OCI-LY3 (cell line): ENCODE results near the gene TNFRSF21.
"Not testable (repeated sequence)": the region's sequence is repeated elsewhere in the genome, so short reads cannot be mapped to it uniquely, and the experiment has no call there.

ENCODE experiments used
- H2AFZ ChIP-seq: fragments of 200-600, 300-600 bp; shearing (Covaris generic); 2 replicates; pipeline ENCODE4 v1.6.0; 2014; ENCODE audit warnings: antibody characterized with exemption, low read depth, low read length
- H3K27ac ChIP-seq: fragments of 200-600, 300-600 bp; sonication (generic); 2 replicates; pipeline ENCODE4 v1.5.1; 2014; ENCODE audit warnings: mild to moderate bottlenecking, low read length, moderate library complexity, mixed read lengths
- H3K27me3 ChIP-seq: fragments of 200-600, 300-600 bp; sonication (generic); 2 replicates; pipeline ENCODE4 v1.6.1; 2014; ENCODE audit warnings: low read depth, low read length, mixed read lengths
- H3K36me3 ChIP-seq: fragments of 200-600, 300-600 bp; sonication (generic); replicated peaks from 2 replicates; pipeline ENCODE3; 2014; ENCODE audit warnings: low read depth, low read length, mixed read lengths
- H3K4me1 ChIP-seq: fragments of 300-600, 200-600 bp; sonication (generic); 2 replicates; pipeline ENCODE4 v1.6.1; 2014; ENCODE audit warnings: low read length, mixed read lengths
- H3K4me2 ChIP-seq: fragments of 200-600, 300-600 bp; sonication (generic); 2 replicates; pipeline ENCODE4 v1.6.1; 2014; ENCODE audit warnings: low read length, mixed read lengths
- H3K4me3 ChIP-seq: fragments of 300-600, 200-600 bp; sonication (generic); 2 replicates; pipeline ENCODE4 v1.5.1; 2014; ENCODE audit warnings: antibody characterized with exemption, mild to moderate bottlenecking, low read length, moderate library complexity
- H3K79me2 ChIP-seq: fragments of 300-600, 200-600 bp; shearing (Covaris generic); 2 replicates; pipeline ENCODE4 v1.6.1; 2014; ENCODE audit warnings: mild to moderate bottlenecking, low read length, mixed read lengths
- H3K9ac ChIP-seq: fragments of 300-600, 200-600 bp; shearing (Covaris generic); 2 replicates; pipeline ENCODE4 v1.6.0; 2014; ENCODE audit warnings: mild to moderate bottlenecking, low read length, moderate library complexity
- H3K9me3 ChIP-seq: fragments of 200-600, 300-600 bp; shearing (Covaris generic); 2 replicates; pipeline ENCODE4 v1.6.1; 2014; ENCODE audit warnings: low read length, mixed read lengths; ENCODE audit not compliant: insufficient read depth
- H4K20me1 ChIP-seq: fragments of 200-600, 300-600 bp; sonication (generic); 2 replicates; pipeline ENCODE4 v1.6.1; 2016; ENCODE audit warnings: low read length, mixed read lengths; ENCODE audit not compliant: insufficient read depth
- CTCF ChIP-seq: fragments of 200-600, 300-600 bp; sonication (generic); IDR thresholded peaks from 2 replicates; pipeline ENCODE4 v1.5.1; 2014; ENCODE audit warnings: antibody characterized with exemption, low read length, low read depth
- EZH2phosphoT487 ChIP-seq: fragments of 200-600 bp; shearing (Covaris generic); IDR thresholded peaks from 2 replicates; pipeline ENCODE4 v1.6.1; 2018; ENCODE audit warnings: antibody characterized with exemption, mixed run types, low read depth

Gene TNFRSF21

GRCh38 chr6:47230579-47230978, 79.1 kb downstream of the TNFRSF21 start:
- Histone ChIP-seq H3K27me3 (no peaks in the 10 kb centered on the region), H3K9ac (no peak overlapping the region), H3K4me1 (peaks cover 3% of the 10 kb centered on the region), H2AFZ (no peak overlapping the region), H4K20me1 (no peaks in the 10 kb centered on the region), H3K4me3 (no peak overlapping the region), H3K79me2 (no peaks in the 10 kb centered on the region), H3K36me3 (peaks cover 5% of the 10 kb centered on the region), H3K9me3 (no peaks in the 10 kb centered on the region), H3K4me2 (no peak overlapping the region), H3K27ac (no peak overlapping the region)
- TF ChIP-seq EZH2phosphoT487: no peak
- no peak for TF ChIP-seq CTCF

GRCh38 chr6:47229255-47229654, 80.5 kb downstream of the TNFRSF21 start:
- Histone ChIP-seq H3K4me1 (no peaks in the 10 kb centered on the region), H3K4me2 (no peak overlapping the region), H3K9me3 (no peaks in the 10 kb centered on the region), H3K27ac (no peak overlapping the region), H3K79me2 (no peaks in the 10 kb centered on the region), H3K36me3 (peaks cover 5% of the 10 kb centered on the region), H3K27me3 (no peaks in the 10 kb centered on the region), H3K4me3 (no peak overlapping the region), H4K20me1 (no peaks in the 10 kb centered on the region), H2AFZ (no peak overlapping the region), H3K9ac (no peak overlapping the region)
- no peak for TF ChIP-seq EZH2phosphoT487
- no peak for TF ChIP-seq CTCF

- not testable (repeated sequence) for H3K27ac ChIP-seq
Measured at GRCh38 chr6:47228093-47228492, 81.6 kb downstream of the TNFRSF21 start.

GRCh38 chr6:47223251-47223650, 86.5 kb downstream of the TNFRSF21 start:
- H3K4me2 ChIP-seq, H3K27me3 ChIP-seq, H3K4me1 ChIP-seq, H3K36me3 ChIP-seq, H3K27ac ChIP-seq, H3K9me3 ChIP-seq, H3K79me2 ChIP-seq, H4K20me1 ChIP-seq, H3K9ac ChIP-seq, H3K4me3 ChIP-seq, H2AFZ ChIP-seq: not testable (repeated sequence)

More at GRCh38 chr6:47228093-47228492, 81.6 kb downstream of the TNFRSF21 start:
- H3K79me2 ChIP-seq, H4K20me1 ChIP-seq, H3K4me3 ChIP-seq, H3K27me3 ChIP-seq, H3K9me3 ChIP-seq, H2AFZ ChIP-seq, H3K4me1 ChIP-seq, H3K4me2 ChIP-seq, H3K36me3 ChIP-seq, H3K9ac ChIP-seq: not testable (repeated sequence)

- no peak overlapping the region for H3K27ac ChIP-seq
- H3K36me3 ChIP-seq: no peaks in the 10 kb centered on the region
- no peak for TF ChIP-seq CTCF
- TF ChIP-seq EZH2phosphoT487: no peak
- H3K27me3 ChIP-seq: no peaks in the 10 kb centered on the region
- H3K9ac ChIP-seq: no peak overlapping the region
- H3K4me2 ChIP-seq: no peak overlapping the region
- no peaks in the 10 kb centered on the region for H3K79me2 ChIP-seq
- no peaks in the 10 kb centered on the region for H4K20me1 ChIP-seq
- no peaks in the 10 kb centered on the region for H3K4me1 ChIP-seq
- no peaks in the 10 kb centered on the region for H3K9me3 ChIP-seq
- H3K4me3 ChIP-seq: no peak overlapping the region
- H2AFZ ChIP-seq: no peak overlapping the region
Measured at GRCh38 chr6:47221565-47221964, 88.1 kb downstream of the TNFRSF21 start.
